ENCODE results near the gene VPS26A.

Gene VPS26A

DNA sequence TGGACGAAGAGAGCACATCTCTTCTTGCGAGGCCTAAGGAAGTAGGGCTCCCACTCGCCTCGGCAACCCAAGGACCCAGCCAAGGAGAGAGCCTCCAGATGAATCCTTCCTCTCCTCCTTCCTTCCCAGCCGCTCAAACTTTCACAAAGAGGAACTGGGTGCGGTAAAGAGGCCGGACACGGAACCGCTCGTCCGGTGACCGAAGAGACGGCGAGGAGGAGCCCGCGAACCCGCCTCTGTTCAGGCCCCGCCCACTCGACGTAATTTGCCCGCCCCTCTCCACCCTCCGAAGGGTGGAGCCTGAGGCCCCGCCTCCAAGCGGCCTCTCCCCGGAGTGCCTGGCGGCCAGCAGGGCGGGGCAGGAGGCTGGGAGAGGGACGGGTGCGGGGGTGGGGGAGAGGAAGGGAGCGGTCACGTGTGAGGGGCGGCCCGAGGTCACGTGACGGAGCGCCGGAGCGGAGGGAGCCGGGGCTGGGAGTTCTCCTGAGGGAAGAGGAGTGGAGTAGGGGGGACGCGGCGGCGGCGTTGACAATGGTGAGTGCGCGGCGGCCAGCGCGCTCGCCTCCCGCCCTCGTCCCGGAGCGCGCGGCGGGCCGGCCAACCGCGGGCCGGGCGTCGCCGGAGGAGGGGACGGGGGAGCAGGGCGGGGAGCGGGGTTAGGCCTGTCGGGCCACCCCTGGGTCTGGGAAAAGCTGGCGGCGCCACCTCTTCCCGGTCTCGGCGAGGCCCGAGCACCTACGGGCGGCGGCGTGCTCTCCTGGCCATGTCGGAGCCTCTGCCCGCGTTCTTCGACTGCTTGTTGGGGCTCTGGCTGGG lies at the start of gene VPS26A:
TSS of gene VPS26A (plus strand) at position 432 of the 816 bp plus-strand sequence. CDS start at position 532, 100 bp downstream.
- DNase-seq = peak; percentile 99

DNA sequence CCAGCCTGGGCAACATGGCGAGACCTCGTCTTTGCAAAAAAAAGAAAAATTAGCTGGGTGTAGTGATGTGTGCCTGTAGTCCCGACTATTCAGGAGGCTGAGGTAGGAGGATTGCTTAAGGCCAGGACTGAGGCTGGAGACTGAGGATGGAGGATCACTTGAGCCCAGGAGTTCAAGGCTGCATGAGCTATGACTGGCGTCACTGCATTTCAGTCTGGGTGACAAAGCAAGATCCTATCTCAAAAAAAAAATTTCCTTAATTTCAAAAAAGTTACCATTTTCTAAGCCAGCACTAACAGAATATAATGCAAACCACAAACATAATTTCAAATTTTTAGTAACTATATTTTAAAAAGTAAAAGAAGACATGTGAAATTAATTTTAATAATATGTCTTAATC lies 49.4 kb upstream of the VPS26A start:
- no peak for DNase-seq

- no peak for DNase-seq
These were observed 48.5 kb upstream of the VPS26A start for GRCh38 chr10:69075431-69075830.

DNA sequence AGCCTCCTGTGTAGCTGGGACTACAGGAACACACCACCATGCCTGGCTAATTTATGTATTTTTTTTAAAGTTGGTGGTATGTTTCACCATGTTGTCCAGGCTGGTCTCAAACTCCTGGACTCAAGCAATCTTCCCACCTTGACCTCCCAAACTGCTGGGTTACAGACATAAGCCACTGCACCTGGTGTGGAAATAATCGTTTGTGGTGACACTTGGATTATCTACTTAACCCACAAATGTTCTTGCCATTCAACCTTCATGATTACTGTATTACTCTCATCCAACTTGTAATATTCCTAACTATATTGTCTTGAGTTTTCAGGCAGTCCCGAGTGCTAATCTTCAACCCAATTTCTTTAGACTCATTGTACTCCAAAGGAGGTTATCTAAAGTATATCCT lies 45.7 kb upstream of the VPS26A start:
- DNase-seq = no peak

GRCh38 chr10:69080226-69080625 lies 43.8 kb upstream of the VPS26A start:
- DNase-seq = no peak

DNA sequence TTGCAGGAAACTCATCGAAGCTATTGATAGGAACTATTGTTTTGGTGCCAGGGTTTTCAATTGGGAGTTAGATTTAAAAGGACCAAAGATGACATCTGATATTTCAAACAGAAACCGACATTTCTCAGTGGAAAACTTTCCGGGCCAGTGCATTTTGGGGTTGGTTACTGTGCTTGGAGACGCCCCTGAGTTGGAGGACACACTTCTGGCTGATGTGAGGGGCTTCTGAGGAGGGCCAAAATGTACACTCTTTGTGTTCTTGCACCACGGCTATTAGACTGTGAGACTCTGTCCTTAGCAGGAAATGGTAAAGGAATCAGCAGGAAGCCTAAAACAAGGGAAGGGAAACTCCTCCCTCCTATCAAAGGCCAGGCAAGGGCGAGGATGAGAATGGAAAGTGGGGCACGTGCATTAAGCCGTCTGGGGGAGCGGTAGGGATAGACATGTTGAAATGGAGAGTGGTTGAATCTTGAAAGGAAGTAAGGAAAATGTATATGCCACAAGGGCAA lies 37.9 kb upstream of the VPS26A start:
- DNase-seq = no peak

DNA sequence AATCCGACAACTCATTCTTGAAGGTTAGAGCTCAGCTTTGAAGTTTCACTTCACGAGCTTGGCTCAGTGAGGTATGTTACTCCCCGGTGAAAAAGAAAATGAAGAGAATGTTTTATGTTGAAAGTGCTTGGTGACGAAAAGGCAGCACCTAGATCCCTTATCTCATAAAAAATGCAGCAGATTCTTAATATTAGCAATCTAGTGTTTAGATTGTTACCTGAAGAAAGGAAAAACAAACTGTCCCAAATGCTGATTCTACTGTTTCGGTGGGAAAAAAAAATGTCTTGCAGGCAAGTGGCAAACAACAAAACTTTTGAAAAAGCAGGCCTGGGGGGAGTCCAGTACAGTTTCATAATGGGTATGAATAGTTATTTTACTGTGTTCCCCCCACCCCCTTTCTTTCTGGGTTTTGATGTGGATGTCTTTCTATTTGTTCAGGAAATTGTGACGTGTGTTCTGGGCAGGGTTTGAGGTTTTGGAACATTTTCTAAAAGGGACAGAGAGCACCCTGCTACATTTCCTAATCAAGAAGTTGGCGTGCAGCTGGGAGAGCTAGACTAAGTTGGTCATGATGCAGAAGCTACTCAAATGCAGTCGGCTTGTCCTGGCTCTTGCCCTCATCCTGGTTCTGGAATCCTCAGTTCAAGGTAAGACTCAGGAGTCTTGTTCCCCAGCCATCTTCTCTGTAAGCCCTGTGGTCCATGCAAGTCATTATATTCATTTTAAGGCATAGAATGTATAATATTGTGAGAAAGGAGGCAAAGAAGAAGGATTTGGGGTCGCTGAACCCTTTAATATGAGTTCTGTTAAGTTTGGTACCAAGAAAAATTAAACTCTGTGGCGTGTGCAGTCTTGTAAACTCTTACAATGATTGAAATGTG lies 36.1 kb upstream of the VPS26A start, which contains the start of gene SRGN:
TSS of gene SRGN (plus strand) at position 514 of the 881 bp plus-strand sequence. CDS start at position 569, 55 bp downstream.
- no peak for DNase-seq

DNA sequence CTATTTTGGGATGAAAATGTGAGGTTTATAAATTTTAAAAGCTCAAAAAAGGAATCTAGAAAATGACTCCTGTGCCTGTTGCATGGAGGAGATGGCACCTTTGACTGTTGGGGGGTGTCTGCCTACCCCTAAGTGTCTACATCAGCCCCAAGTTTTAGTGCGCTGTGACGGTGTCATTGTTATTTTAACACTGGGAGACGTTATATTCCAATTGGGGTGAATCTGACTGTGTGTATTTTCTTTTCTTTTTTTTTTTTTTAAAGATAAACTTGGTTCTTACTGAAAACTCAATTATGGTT lies 35.6 kb upstream of the VPS26A start:
- no peak for DNase-seq

- no peak for DNase-seq
These were observed 35.0 kb upstream of the VPS26A start for GRCh38 chr10:69088801-69089501.

GRCh38 chr10:69089638-69090599 lies 34.1 kb upstream of the VPS26A start:
- DNase-seq = no peak

- DNase-seq = no peak
These were observed 33.3 kb upstream of the VPS26A start for GRCh38 chr10:69090685-69091084.

- DNase-seq = no peak
These were observed 32.8 kb upstream of the VPS26A start for GRCh38 chr10:69091143-69091651.

DNA sequence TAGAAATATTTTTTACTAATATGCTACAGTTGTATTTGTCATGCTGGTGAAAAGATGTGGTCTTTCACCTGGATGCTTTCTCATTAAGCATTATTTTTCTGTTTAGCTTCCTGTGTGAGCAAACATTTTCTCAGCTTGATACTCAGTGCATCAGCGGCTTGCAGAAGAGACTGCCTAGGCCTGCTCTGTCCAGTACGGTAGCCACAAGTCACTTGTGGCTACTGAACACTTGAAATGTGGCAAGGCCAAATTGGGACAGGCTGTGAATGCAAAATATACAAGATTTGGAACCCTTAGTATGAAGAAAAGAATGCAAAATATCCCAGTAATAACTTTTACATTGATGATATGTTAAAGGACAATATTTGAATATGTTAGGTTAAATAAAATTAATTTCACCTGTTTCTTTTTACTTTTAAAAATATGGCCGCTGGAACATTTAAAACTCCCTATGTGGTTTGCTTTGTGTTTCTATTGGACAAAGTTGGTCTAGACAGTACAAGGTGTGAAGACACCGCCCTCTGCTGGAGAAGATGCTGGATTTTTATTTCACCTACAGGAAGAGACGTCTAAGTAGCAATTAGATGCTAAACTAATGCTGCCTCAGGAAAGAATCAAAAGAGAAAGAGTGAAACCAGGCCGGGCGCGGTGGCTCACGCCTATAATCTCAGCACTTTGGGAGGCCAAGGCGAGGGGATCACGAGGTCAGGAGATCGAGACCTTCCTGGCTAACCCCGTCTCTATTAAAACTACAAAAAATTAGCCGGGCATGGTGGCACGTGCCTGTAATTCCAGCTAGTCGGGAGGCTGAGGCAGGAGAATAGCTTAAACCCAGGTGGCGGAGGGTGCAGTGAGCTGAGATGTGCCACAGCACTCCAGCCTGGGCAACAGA lies 30.8 kb upstream of the VPS26A start:
- DNase-seq = peak; percentile 86

- no peak for DNase-seq
These were observed 30.0 kb upstream of the VPS26A start for GRCh38 chr10:69093933-69094332.

GRCh38 chr10:69096045-69096444 lies 27.9 kb upstream of the VPS26A start:
- no peak for DNase-seq

- no peak for DNase-seq
These were observed 26.2 kb upstream of the VPS26A start for GRCh38 chr10:69097729-69098128.

DNA sequence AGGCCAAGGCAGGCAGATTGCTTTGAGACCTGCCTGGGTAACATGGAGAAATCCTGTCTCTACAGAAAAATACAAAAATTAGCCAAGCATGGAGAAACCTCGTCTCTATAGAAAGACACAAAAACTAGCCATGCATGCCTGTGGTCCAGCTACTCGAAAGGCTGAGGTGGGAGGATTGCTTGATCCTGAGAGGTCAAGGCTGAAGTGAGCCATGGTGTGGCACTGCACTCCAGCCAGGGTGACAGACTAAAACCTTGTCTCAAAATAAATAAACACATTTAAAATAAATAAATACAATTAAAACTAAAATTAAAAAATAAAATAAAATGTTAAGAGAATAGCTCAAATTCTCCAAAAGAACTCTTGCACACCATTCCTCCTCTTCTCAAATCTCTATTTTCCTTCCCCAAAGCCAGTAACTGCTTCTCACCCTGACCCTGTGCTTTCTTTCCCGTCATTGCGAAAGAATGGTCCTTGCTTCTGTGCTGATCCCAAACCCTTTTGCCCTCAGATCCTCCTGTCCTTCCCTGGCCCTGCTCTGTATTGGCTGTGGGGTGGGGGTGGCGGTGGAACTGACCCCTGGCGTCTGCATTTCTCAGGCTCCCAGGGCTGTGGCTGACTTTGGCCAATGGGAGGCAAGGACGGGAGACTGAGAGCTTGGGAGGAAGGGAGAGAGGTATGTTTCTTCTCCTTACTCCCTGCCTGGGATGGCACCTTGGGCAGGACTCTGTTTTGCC lies 23.7 kb upstream of the VPS26A start:
- DNase-seq = no peak

DNA sequence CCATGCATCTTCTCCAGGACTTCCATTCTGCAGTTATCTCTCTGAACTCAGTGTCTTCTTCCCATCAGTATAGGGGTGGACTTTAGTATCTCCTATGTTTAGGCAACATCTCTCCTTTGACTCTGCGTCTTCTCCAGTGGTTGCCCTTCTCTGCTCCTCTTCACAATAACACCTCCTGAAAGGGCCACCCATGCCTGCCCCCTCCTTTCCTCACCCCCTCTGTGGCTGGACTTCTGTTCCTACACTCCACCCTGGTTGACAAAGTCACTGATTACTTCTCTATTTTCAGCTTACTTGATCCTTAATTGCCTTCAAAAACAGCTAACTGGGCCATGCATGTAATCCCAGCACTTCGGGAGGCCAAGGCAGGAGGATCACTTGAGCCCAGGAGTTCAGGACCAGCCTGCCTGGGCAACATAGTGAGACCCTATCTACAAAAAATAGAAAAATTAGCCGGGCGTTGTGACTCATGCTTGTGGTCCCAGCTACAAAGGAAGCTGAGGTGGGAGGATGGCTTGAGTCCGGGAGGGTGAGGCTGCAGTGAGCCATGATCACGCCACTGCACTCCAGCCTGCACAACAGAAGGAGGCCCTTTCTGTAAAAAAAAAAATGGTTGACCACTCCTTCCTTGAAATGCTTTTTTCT lies 22.4 kb upstream of the VPS26A start:
- DNase-seq = no peak

DNA sequence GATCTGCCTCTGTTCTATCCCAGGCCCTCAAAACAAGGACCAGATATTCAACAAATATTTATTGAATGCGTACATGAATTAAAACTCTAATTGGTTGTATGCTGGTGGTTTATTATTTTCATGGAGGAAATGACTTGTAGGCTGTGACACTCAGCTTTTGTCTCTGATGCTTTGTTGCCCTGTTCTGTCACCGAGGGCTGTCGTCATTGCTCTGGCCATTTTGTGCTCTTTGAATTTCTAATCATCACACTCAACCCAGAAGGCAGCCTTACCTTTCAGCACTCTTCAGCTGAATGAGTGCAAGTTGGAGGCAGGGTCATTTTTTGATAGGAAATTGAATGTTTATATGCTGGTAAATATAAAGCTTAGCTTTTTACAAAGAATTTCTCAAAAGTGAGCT lies 21.5 kb upstream of the VPS26A start:
- DNase-seq = no peak
